A673 (cell line): ENCODE data around the gene AHCYL2. TPM values are rescaled to one million over a fixed set of nuclear protein-coding genes. Genes with fewer than 3 reads are reported as not detected.

Source experiments
- BruUV-seq: library from RNA; stranded (reverse); fragments of 400-500 nt; replicated peaks from 2 replicates; lab custom pipeline; 2021; lab: Mats Ljungman, UMichigan
- CTCF ChIA-PET: fragments of 300-600 bp; sonication (Branson Sonifier 250); formaldehyde crosslinking; loops from one replicate; lab custom pipeline; 2022; ENCODE audit warnings: antibody characterized with exemption; lab: Charles Lee
- POLR2A ChIA-PET: fragments of 300-600 bp; sonication (Branson Sonifier 250); formaldehyde crosslinking; loops from one replicate; lab custom pipeline; 2022; ENCODE audit warnings: antibody characterized with exemption; ENCODE audit not compliant: low non-redundant PET; lab: Charles Lee
- DNase-seq: peaks from one replicate; pipeline ENCODE4 v3.0.0-alpha.2; 2015; ENCODE audit warnings: low spot score
- H3K27ac ChIP-seq: fragments of 200-600 bp; sonication (generic); 2 replicates; pipeline ENCODE4 v1.5.1; 2016; ENCODE audit warnings: mixed run types, low read depth, mild to moderate bottlenecking, mixed read lengths, antibody characterized with exemption, low read length; ENCODE audit not compliant: poor library complexity, severe bottlenecking
- H3K27me3 ChIP-seq: fragments of 200-600 bp; sonication (generic); replicated peaks from 2 replicates; pipeline ENCODE4 v1.6.1; 2017; ENCODE audit warnings: mixed run types, low read depth, mild to moderate bottlenecking, mixed read lengths, antibody characterized with exemption, low read length; ENCODE audit not compliant: insufficient read depth, poor library complexity
- H3K36me3 ChIP-seq: fragments of 200-600 bp; sonication (generic); 2 replicates; pipeline ENCODE4 v1.6.1; 2016; ENCODE audit warnings: mixed run types, mild to moderate bottlenecking, mixed read lengths, antibody characterized with exemption, low read length; ENCODE audit not compliant: insufficient read depth, poor library complexity, severe bottlenecking
- H3K4me1 ChIP-seq: fragments of 200-600 bp; sonication (generic); 2 replicates; pipeline ENCODE4 v1.6.1; 2017; ENCODE audit warnings: mixed run types, mild to moderate bottlenecking, mixed read lengths, antibody characterized with exemption, low read length; ENCODE audit not compliant: insufficient read depth, poor library complexity, severe bottlenecking
- H3K4me3 ChIP-seq: fragments of 200-600 bp; sonication (generic); 2 replicates; pipeline ENCODE4 v1.5.1; 2016; ENCODE audit warnings: low read depth, mixed run types, mild to moderate bottlenecking, mixed read lengths, low read length; ENCODE audit not compliant: poor library complexity, severe bottlenecking
- H3K9me3 ChIP-seq: fragments of 200-600 bp; sonication (generic); 2 replicates; pipeline ENCODE4 v1.6.1; 2016; ENCODE audit warnings: mixed run types, low read depth, mild to moderate bottlenecking, mixed read lengths, antibody characterized with exemption, low read length; ENCODE audit not compliant: poor library complexity, severe bottlenecking
- CTCF ChIP-seq: fragments of 300-800, 200-600 bp; sonication (generic); conservative IDR thresholded peaks from 2 replicates; pipeline ENCODE4 v1.5.1; 2017; ENCODE audit warnings: low read depth, mild to moderate bottlenecking, antibody characterized with exemption, low read length, moderate library complexity, mixed read lengths
- EZH2 ChIP-seq: fragments of 200-600 bp; sonication (generic); IDR thresholded peaks from 2 replicates; pipeline ENCODE4 v1.6.1; 2017; ENCODE audit warnings: borderline replicate concordance, low read depth, mild to moderate bottlenecking, mixed read lengths, antibody characterized with exemption, low read length; ENCODE audit not compliant: poor library complexity, severe bottlenecking
- intact Hi-C: fragments of 100-400 bp; cut with micrococcal nuclease; formaldehyde crosslinking; loops from one replicate; pipeline ENCODE4 v1.10.0; 2022; ENCODE audit not compliant: unreplicated experiment
- total RNA-seq: library from RNA; stranded (reverse); gene quantifications from 2 replicates; pipeline ENCODE4 v1.2.3, GENCODE V29; 2021

Gene AHCYL2
- total RNA-seq, 1 experiment from 2014 or later, result 35.2 TPM

GRCh38 chr7:129205126-129205818 lies 19.6 kb upstream of the AHCYL2 start:
- H3K27me3 ChIP-seq, result no peaks in the 10 kb centered on the region
- intact Hi-C loops, result no loop called here
- no TSS peak for BruUV-seq

GRCh38 chr7:129205987-129206785 lies 18.6 kb upstream of the AHCYL2 start:
- no peaks in the 10 kb centered on the region for H3K4me1 ChIP-seq
- intact Hi-C loops, result no loop called here
- DNase-seq, result no peak
- peaks cover 18% of the 10 kb centered on the region for H3K36me3 ChIP-seq
- no peak for TF ChIP-seq CTCF
- no peak for TF ChIP-seq EZH2
- H3K4me3 ChIP-seq, result no peak overlapping the region
- H3K9me3 ChIP-seq, result no peaks in the 10 kb centered on the region
- ChIA-PET POLR2A (no interaction called here), CTCF (no interaction called here)
- no TSS peak for BruUV-seq
- no peaks in the 10 kb centered on the region for H3K27me3 ChIP-seq
- no peak overlapping the region for H3K27ac ChIP-seq

More at GRCh38 chr7:129205126-129205818, 19.6 kb upstream of the AHCYL2 start:
- Histone ChIP-seq H3K9me3 (no peaks in the 10 kb centered on the region), H3K27ac (no peak overlapping the region), H3K4me3 (no peak overlapping the region), H3K36me3 (peaks cover 9% of the 10 kb centered on the region), H3K4me1 (no peaks in the 10 kb centered on the region)
- TF ChIP-seq EZH2 (no peak), CTCF (no peak)
- DNase-seq, result no peak
- POLR2A ChIA-PET, result no interaction called here
- CTCF ChIA-PET, result no interaction called here

- ChIA-PET CTCF (no interaction called here), POLR2A (no interaction called here)
- no peak for TF ChIP-seq EZH2
- no peak for TF ChIP-seq CTCF
- Histone ChIP-seq H3K36me3 (peaks cover 24% of the 10 kb centered on the region), H3K4me3 (no peak overlapping the region), H3K4me1 (no peaks in the 10 kb centered on the region), H3K9me3 (no peaks in the 10 kb centered on the region), H3K27ac (no peak overlapping the region), H3K27me3 (no peaks in the 10 kb centered on the region)
- DNase-seq, result no peak
- no TSS peak for BruUV-seq
- intact Hi-C loops, result no loop called here
These were observed 16.2 kb upstream of the AHCYL2 start for GRCh38 chr7:129208667-129209066.
